Measurements from ENCODE around the gene PPM1N. TPM values are rescaled to one million over a fixed set of nuclear protein-coding genes. Genes with fewer than 3 reads are reported as not detected.

PPM1N gene
- total RNA-seq, 1 donor from 2014 or later: 0.52 TPM

- Mint-ChIP-seq H3K27ac (ENCODE audit: unreplicated experiment) (peak overlapping the region; percentile 32), H3K27me3 (ENCODE audit: low read depth) (no peaks in the 10 kb centered on the region), H3K36me3 (ENCODE audit: low read depth) (peaks cover 8% of the 10 kb centered on the region), H3K9me3 (ENCODE audit: low read depth) (no peaks in the 10 kb centered on the region), H3K4me3 (ENCODE audit: unreplicated experiment) (peak overlapping the region; percentile 35), H3K4me1 (ENCODE audit: low read depth) (peaks cover 29% of the 10 kb centered on the region)
- no peak for DNase-seq (ENCODE audit: low spot score)
- TF ChIP-seq CTCF (IDR thresholded peaks at IDR 0.05): no peak
These were observed 26.9 kb upstream of the PPM1N start for GRCh38 chr19:45471111-45471930.

GRCh38 chr19:45471931-45472562 lies 26.2 kb upstream of the PPM1N start:
- TF ChIP-seq CTCF (IDR thresholded peaks at IDR 0.05): no peak
- Mint-ChIP-seq H3K27me3 (ENCODE audit: low read depth) (no peaks in the 10 kb centered on the region), H3K36me3 (ENCODE audit: low read depth) (peaks cover 8% of the 10 kb centered on the region), H3K27ac (ENCODE audit: unreplicated experiment) (peak overlapping the region; percentile 32), H3K9me3 (ENCODE audit: low read depth) (no peaks in the 10 kb centered on the region), H3K4me1 (ENCODE audit: low read depth) (peaks cover 29% of the 10 kb centered on the region), H3K4me3 (ENCODE audit: unreplicated experiment) (no peak overlapping the region)
- no peak for DNase-seq (ENCODE audit: low spot score)

- no peak overlapping the region for H3K4me3 Mint-ChIP-seq (ENCODE audit: unreplicated experiment)
- H3K27ac Mint-ChIP-seq (ENCODE audit: unreplicated experiment): peak overlapping the region; percentile 24
- peaks cover 30% of the 10 kb centered on the region for H3K4me1 Mint-ChIP-seq (ENCODE audit: low read depth)
These were observed 25.5 kb upstream of the PPM1N start for GRCh38 chr19:45472563-45473366.

DNA sequence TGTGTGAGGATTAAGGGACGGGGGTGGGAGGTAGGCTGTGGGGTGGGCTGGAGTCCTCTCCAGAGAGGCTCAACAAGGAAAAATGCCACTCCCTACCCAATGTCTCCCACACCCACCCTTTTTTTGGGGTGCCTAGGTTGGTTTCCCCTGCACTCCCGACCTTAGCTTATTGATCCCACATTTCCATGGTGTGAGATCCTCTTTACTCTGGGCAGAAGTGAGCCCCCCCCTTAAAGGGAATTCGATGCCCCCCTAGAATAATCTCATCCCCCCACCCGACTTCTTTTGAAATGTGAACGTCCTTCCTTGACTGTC lies 24.9 kb upstream of the PPM1N start:
- Mint-ChIP-seq H3K9me3 (ENCODE audit: low read depth) (no peaks in the 10 kb centered on the region), H3K27me3 (ENCODE audit: low read depth) (no peaks in the 10 kb centered on the region), H3K36me3 (ENCODE audit: low read depth) (peaks cover 8% of the 10 kb centered on the region), H3K4me3 (ENCODE audit: unreplicated experiment) (no peak overlapping the region), H3K27ac (ENCODE audit: unreplicated experiment) (no peak overlapping the region), H3K4me1 (ENCODE audit: low read depth) (peaks cover 30% of the 10 kb centered on the region)
- no peak for TF ChIP-seq CTCF (IDR thresholded peaks at IDR 0.05)
- DNase-seq (ENCODE audit: low spot score): no peak

More at GRCh38 chr19:45472563-45473366, 25.5 kb upstream of the PPM1N start:
- no peak for DNase-seq (ENCODE audit: low spot score)
- no peaks in the 10 kb centered on the region for H3K27me3 Mint-ChIP-seq (ENCODE audit: low read depth)
- TF ChIP-seq CTCF (IDR thresholded peaks at IDR 0.05): no peak
- peaks cover 8% of the 10 kb centered on the region for H3K36me3 Mint-ChIP-seq (ENCODE audit: low read depth)
- no peaks in the 10 kb centered on the region for H3K9me3 Mint-ChIP-seq (ENCODE audit: low read depth)

All from chondrocyte (in vitro differentiated cells).